PFSK-1 (cell line): Measurements from ENCODE around the gene SUN2.
A peak's percentile ranks its signal among the peaks of the same experiment; 100 is the strongest.

Experiments
- FOXP2 ChIP-seq: optimal IDR thresholded peaks from 2 replicates; pipeline ENCODE3; 2011; ENCODE audit warnings: borderline replicate concordance, control low read depth, inconsistent platforms; ENCODE audit not compliant: insufficient read depth; ENCODE audit errors: extremely low read length, extremely low read depth
- POLR2AphosphoS5 ChIP-seq: IDR thresholded peaks from 2 replicates; pipeline ENCODE4 v1.6.1; 2012; ENCODE audit warnings: low read depth, mild to moderate bottlenecking, control low read depth, low read length, moderate library complexity
- SIN3A ChIP-seq: IDR thresholded peaks from 2 replicates; pipeline ENCODE4 v1.6.1; 2012; ENCODE audit warnings: mild to moderate bottlenecking, low read length, moderate library complexity, borderline replicate concordance; ENCODE audit not compliant: insufficient read depth
- TAF1 ChIP-seq: IDR thresholded peaks from 2 replicates; pipeline ENCODE4 v1.6.1; 2012; ENCODE audit warnings: low read length, control low read depth, borderline replicate concordance; ENCODE audit not compliant: insufficient read depth
- TF ChIP-seq, protein P1 (sequence below), 2 experiments: IDR thresholded peaks; 2 replicates each; pipeline versions ENCODE4 v1.6.1 to v1.8.0; 2011 to 2012; ENCODE audit warnings: low read depth in 2 of 2, low read length in 2 of 2, control low read depth in 1 of 2, inconsistent platforms in 1 of 2, mild to moderate bottlenecking in 1 of 2, moderate library complexity in 1 of 2; ENCODE audit not compliant: insufficient read depth in 1 of 2

The SUN2 gene

DNA sequence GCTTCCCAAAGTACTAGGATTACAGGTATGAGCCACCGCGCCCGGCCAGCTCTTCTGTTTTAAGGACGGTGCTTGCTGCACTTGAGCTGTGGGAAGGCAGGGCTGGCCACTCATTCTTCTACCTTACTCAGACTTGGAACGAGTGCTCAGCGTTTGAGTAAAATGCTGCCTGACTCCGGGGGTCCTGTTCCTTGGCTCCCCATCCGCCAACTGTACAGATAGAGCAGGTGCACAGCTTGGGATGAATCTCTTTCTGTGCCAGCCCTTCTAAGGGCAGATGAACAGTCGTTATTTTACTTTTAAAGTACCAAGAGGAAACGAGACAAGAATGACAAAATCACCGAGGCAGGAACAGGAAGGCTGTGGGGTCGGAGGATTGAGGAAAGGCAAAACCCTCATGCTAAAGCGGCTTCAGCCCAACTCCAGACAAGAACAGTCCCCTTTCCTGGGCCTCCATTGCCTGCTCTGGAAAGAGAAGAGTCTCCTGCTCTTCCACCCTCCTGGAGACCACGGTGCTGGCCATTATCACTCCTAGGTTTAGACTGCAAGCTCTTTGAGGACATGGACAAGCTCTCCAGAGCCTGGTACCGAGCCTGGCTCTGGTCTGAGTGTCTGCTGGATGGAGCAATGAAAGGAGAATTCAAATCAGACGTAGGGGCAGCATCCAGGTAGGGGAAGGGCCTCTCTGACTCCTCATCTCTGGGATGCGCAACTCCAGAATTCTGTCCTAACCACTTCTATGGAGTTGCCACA is 1.1 kb upstream of the SUN2 start:
- no peak for TF ChIP-seq FOXP2
- TF ChIP-seq, protein P1, sequence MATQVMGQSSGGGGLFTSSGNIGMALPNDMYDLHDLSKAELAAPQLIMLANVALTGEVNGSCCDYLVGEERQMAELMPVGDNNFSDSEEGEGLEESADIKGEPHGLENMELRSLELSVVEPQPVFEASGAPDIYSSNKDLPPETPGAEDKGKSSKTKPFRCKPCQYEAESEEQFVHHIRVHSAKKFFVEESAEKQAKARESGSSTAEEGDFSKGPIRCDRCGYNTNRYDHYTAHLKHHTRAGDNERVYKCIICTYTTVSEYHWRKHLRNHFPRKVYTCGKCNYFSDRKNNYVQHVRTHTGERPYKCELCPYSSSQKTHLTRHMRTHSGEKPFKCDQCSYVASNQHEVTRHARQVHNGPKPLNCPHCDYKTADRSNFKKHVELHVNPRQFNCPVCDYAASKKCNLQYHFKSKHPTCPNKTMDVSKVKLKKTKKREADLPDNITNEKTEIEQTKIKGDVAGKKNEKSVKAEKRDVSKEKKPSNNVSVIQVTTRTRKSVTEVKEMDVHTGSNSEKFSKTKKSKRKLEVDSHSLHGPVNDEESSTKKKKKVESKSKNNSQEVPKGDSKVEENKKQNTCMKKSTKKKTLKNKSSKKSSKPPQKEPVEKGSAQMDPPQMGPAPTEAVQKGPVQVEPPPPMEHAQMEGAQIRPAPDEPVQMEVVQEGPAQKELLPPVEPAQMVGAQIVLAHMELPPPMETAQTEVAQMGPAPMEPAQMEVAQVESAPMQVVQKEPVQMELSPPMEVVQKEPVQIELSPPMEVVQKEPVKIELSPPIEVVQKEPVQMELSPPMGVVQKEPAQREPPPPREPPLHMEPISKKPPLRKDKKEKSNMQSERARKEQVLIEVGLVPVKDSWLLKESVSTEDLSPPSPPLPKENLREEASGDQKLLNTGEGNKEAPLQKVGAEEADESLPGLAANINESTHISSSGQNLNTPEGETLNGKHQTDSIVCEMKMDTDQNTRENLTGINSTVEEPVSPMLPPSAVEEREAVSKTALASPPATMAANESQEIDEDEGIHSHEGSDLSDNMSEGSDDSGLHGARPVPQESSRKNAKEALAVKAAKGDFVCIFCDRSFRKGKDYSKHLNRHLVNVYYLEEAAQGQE (IDR thresholded peaks at IDR 0.05; ENCODE audit: insufficient read depth in 1 of 2, low read depth in 2 of 2, low read length in 2 of 2): no peak
- TF ChIP-seq POLR2AphosphoS5: no peak

DNA sequence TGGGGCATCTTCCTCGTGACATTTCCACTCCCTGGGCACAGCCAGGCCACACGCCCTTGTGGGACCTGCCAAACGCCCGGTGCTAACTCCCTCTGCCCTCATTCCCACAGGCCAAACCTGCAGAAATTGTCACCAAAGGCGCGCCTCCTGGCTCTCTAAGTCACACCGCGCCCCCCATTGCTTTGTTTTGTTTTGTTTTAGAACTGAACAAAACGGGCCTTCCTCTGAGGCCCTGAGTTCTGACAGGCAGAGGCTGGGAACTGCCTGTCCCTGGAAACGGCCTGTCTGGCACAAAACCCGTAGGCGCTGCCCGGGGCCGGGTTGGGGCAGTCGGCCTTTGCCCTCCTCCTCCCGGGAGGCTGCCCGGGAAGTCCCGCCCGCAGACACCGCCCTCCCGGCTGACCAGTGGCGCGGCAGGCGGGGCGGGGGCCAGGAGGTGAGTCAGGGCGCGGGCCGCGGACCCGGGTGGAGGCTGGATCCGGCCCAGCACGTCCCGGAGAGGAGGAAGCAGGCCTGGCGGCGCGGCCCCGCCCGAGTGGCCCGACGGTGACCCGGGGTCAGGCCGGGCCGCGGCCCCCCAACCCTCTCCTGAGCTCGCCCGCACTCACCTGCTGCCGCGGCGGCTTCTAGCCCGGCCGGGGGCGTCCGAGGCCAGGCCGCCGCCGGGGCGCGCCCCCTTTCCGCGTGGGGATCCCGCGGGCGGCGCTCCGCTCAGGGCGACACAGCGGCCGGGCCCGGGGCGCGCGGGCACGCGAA is 465 bp downstream of the SUN2 start:
- peak; percentile 62; the same call in 1 of the 2 replicates for TF ChIP-seq TAF1
- TF ChIP-seq SIN3A: no peak

DNA sequence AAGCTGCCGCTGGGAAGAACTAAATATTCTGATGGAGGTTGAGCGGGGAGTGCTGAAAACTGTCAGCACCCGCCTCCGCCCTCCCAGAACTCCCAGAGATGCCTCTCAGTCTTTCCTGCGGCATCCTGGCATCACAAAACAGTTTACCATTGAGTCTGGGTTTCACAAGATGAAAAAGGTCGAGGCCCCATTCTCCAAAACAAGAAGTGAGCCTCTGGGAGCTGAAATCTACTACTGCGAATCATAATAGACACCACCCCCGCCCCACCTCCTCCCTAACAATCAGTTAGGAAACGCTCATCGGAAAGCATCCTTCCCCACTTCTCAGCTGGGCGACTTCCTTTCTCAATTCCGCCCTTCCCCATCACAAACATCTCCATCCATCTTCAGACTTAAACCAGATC is 1.0 kb downstream of the SUN2 start:
- no peak for TF ChIP-seq TAF1
- TF ChIP-seq, protein P1 (IDR thresholded peaks at IDR 0.05; ENCODE audit: insufficient read depth in 1 of 2, low read depth in 2 of 2, low read length in 2 of 2): no peak

DNA sequence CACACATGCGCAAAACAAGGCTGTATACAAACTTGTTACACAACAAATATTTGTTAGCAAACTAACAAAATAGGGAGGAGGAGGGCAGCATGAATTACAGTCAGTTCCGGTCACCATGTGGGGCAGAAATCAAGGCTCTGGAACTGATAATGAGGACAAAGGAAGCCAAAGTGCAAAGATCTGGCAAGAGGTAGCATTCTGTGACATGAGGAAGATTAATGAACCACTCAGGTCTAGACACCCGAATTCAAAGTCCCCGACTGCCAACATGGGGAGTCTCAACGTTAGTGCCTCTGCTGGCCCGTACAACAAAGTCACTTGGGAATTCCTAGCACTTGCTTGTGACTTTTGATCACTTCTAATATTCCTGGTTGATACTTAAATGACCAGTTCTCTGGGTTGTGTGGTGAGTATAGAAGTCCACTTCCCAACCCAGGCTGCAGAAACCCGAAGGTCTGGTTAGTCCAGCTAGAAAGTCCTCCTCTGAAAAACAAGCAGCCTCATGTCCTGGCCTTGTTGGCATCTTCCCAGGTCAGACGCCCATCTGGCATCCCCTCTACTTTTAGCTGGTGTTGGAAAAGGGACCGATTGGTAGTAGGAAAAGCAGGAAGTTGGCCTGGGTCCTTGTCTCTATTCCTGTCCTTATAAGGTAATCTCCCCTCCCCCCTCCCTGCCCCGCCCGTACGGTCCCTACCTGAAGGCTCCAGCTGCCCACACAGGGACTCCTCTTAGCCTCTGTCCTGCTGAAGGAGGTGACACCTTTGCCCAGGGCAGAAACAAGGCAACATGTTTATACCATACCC is 1.6 kb downstream of the SUN2 start:
- TF ChIP-seq TAF1 (no peak), FOXP2 (no peak), SIN3A (no peak), POLR2AphosphoS5 (no peak)
- TF ChIP-seq, protein P1 (IDR thresholded peaks at IDR 0.05; ENCODE audit: insufficient read depth in 1 of 2, low read depth in 2 of 2, low read length in 2 of 2): no peak

DNA sequence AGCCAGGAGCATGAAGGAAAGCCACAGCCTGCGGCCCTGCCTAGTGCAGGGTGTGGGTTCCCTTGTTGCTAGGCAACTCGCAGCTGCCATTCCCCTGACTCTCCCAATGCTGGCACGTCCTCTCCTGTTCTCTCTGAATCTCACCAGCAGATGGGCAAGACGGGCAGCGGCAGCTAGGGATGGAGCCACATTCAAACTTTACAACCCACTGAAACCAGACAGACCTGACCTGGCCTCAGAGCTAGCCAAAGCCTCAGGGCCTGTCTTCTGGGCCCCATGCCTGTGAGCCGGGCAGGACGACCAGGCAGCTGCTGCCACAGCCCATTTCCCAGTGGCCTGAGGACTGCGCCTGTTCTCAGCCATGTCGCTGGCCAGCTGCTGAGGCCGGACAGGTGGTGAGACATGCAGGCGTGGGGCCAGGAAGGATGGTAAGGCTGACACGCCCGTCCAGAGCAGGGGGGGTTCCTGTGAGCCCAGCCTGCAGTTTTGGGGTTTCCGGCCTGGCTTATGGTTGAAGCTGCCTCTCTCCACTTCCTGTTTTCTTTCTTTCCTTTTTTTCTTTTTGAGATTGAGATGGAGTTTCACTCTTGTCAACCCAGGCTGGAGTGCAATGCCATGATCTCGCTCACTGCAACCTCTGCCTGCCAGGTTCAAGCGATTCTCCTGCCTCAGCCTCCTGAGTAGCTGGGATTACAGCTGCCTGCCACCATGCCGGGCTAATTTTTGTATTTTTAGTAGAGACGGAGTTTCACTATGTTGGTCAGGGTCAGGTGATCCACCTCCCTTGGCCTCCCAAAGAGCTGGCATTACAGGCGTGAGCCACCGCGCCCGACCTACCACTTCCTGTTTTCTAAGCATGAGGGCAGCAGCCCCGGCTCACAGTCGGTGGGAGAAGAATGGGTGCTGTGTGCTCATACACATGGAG is 4.1 kb downstream of the SUN2 start:
- TF ChIP-seq FOXP2: no peak
- no peak for TF ChIP-seq TAF1
- TF ChIP-seq, protein P1 (IDR thresholded peaks at IDR 0.05; ENCODE audit: insufficient read depth in 1 of 2, low read depth in 2 of 2, low read length in 2 of 2): no peak
